M059J (cell line): ENCODE data around the gene AGRP. TPM values are rescaled to one million over a fixed set of nuclear protein-coding genes. Genes with fewer than 3 reads are reported as not detected.

Experiments used
- DNase-seq: peaks from one replicate; pipeline ENCODE4 v3.0.0-alpha.2; 2012; ENCODE audit warnings: low read depth
- total RNA-seq: library from RNA; depleted of rRNA; stranded (reverse); fragments of >200 nt; shearing (Covaris generic); gene quantifications from 2 replicates; pipeline ENCODE4 v1.2.3, GENCODE V29; 2014; rRNA removed

Gene AGRP
- total RNA-seq, 1 experiment from 2014 or later, result not detected

GRCh38 chr16:67445913-67446907 lies 37.1 kb downstream of the AGRP start:
- no peak for DNase-seq

GRCh38 chr16:67445441-67445912 lies 37.9 kb downstream of the AGRP start:
- DNase-seq, result no peak

- DNase-seq, result no peak
Measured at GRCh38 chr16:67445126-67445426, 38.3 kb downstream of the AGRP start.

- no peak for DNase-seq
Measured at GRCh38 chr16:67444259-67445125, 38.9 kb downstream of the AGRP start.

GRCh38 chr16:67443265-67443664 lies 40.1 kb downstream of the AGRP start:
- DNase-seq, result no peak

GRCh38 chr16:67442581-67443255 lies 40.6 kb downstream of the AGRP start:
- no peak for DNase-seq

GRCh38 chr16:67441907-67442306 lies 41.4 kb downstream of the AGRP start:
- no peak for DNase-seq

- no peak for DNase-seq
Measured at GRCh38 chr16:67441271-67441753, 42.0 kb downstream of the AGRP start.

GRCh38 chr16:67438824-67439393 lies 44.4 kb downstream of the AGRP start:
- no peak for DNase-seq

- DNase-seq, result no peak
Measured at GRCh38 chr16:67438098-67438791, 45.1 kb downstream of the AGRP start.

GRCh38 chr16:67437513-67437912 lies 45.8 kb downstream of the AGRP start:
- no peak for DNase-seq

GRCh38 chr16:67436640-67437193 lies 46.6 kb downstream of the AGRP start:
- DNase-seq, result no peak

GRCh38 chr16:67435758-67436164 lies 47.6 kb downstream of the AGRP start:
- no peak for DNase-seq

- DNase-seq, result no peak
Measured at GRCh38 chr16:67433131-67433719, 50.1 kb downstream of the AGRP start.

Other genes starting within 250 kb of the AGRP start
- gene FHOD1, start 236.1 kb downstream of the AGRP start, total RNA-seq, result 11.8 and 26.0 TPM in 2 replicates
- gene SLC9A5, start 234.6 kb downstream of the AGRP start, total RNA-seq, result 0.62 and 1.3 TPM in 2 replicates
- gene PLEKHG4, start 204.0 kb downstream of the AGRP start, total RNA-seq, result 2.2 and 2.5 TPM in 2 replicates
- gene KCTD19, start 156.8 kb downstream of the AGRP start, total RNA-seq, result 0.84 and 1.6 TPM in 2 replicates
- 0.34 and 0.99 TPM in 2 replicates for gene LRRC36, start 156.7 kb downstream of the AGRP start, total RNA-seq
- gene TPPP3, start 90.0 kb downstream of the AGRP start, total RNA-seq, result 0.47 and 0.69 TPM in 2 replicates
- 2.0 and 2.3 TPM in 2 replicates for gene ZDHHC1, start 67.1 kb downstream of the AGRP start, total RNA-seq
- gene HSD11B2, start 52.4 kb downstream of the AGRP start, total RNA-seq, result 0.25 and 0.30 TPM in 2 replicates
- gene ATP6V0D1, start 2.4 kb downstream of the AGRP start, total RNA-seq, result 156 and 160 TPM in 2 replicates
- gene RIPOR1, start 45.3 kb upstream of the AGRP start, total RNA-seq, result 16.6 and 34.4 TPM in 2 replicates
- gene CTCF, start 79.0 kb upstream of the AGRP start, total RNA-seq, result 24.8 and 38.8 TPM in 2 replicates
- gene CARMIL2, start 161.6 kb upstream of the AGRP start, total RNA-seq, result 0.44 and 0.64 TPM in 2 replicates
- gene ACD, start 176.7 kb upstream of the AGRP start, total RNA-seq, result 54.4 and 66.0 TPM in 2 replicates
- 2.0 and 3.3 TPM in 2 replicates for gene PARD6A, start 177.4 kb upstream of the AGRP start, total RNA-seq
- 12.8 and 23.1 TPM in 2 replicates for gene ENKD1, start 183.2 kb upstream of the AGRP start, total RNA-seq
- gene C16orf86, start 183.3 kb upstream of the AGRP start, total RNA-seq, result 0.27 and 0.81 TPM in 2 replicates
- gene GFOD2, start 235.8 kb upstream of the AGRP start, total RNA-seq, result 11.7 and 18.6 TPM in 2 replicates